GM18868 (cell line): ENCODE data around the gene PNPLA7.
"Not testable (repeated sequence)": the region's sequence is repeated elsewhere in the genome, so short reads cannot be mapped to it uniquely, and the experiment has no call there.

Experiments used
- ATAC-seq: cut with Tn5 transposase; IDR thresholded peaks from one replicate; pipeline ENCODE4 v1.9.1; 2021; ENCODE audit warnings: mild to moderate bottlenecking, moderate library complexity; ENCODE audit not compliant: unreplicated experiment

Gene PNPLA7

GRCh38 chr9:137516144-137516917, 33.9 kb downstream of the PNPLA7 start:
- no peak for ATAC-seq

- ATAC-seq: no peak
Measured at GRCh38 chr9:137515338-137515724, 34.9 kb downstream of the PNPLA7 start.

- ATAC-seq: no peak
Measured at GRCh38 chr9:137514691-137515337, 35.4 kb downstream of the PNPLA7 start.

- ATAC-seq: not testable (repeated sequence)
Measured at GRCh38 chr9:137513801-137514570, 36.2 kb downstream of the PNPLA7 start.

- not testable (repeated sequence) for ATAC-seq
Measured at GRCh38 chr9:137513136-137513535, 37.1 kb downstream of the PNPLA7 start.

- ATAC-seq: no peak
Measured at GRCh38 chr9:137511758-137512463, 38.3 kb downstream of the PNPLA7 start.

GRCh38 chr9:137511126-137511525, 39.1 kb downstream of the PNPLA7 start:
- not testable (repeated sequence) for ATAC-seq

GRCh38 chr9:137509198-137509597, 41.0 kb downstream of the PNPLA7 start:
- no peak for ATAC-seq

- no peak for ATAC-seq
Measured at GRCh38 chr9:137506702-137507171, 43.5 kb downstream of the PNPLA7 start.

GRCh38 chr9:137506274-137506673, 43.9 kb downstream of the PNPLA7 start:
- no peak for ATAC-seq

GRCh38 chr9:137505421-137506140, 44.6 kb downstream of the PNPLA7 start:
- no peak for ATAC-seq

GRCh38 chr9:137504432-137504777, 45.8 kb downstream of the PNPLA7 start:
- ATAC-seq: no peak

- no peak for ATAC-seq
Measured at GRCh38 chr9:137502008-137502911, 47.9 kb downstream of the PNPLA7 start.

- no peak for ATAC-seq
Measured at GRCh38 chr9:137501457-137501856, 48.7 kb downstream of the PNPLA7 start.

GRCh38 chr9:137500666-137501397, 49.4 kb downstream of the PNPLA7 start:
- no peak for ATAC-seq

GRCh38 chr9:137499858-137500661, 50.1 kb downstream of the PNPLA7 start:
- no peak for ATAC-seq

- no peak for ATAC-seq
Measured at GRCh38 chr9:137499416-137499815, 50.8 kb downstream of the PNPLA7 start.

GRCh38 chr9:137498720-137499150, 51.5 kb downstream of the PNPLA7 start:
- ATAC-seq: no peak
